B cell (primary cell): Measurements from ENCODE around the gene RMND5A. TPM values are rescaled to one million over a fixed set of nuclear protein-coding genes. Genes with fewer than 3 reads are reported as not detected.

ENCODE experiments used
- ATAC-seq: fragments of 200-7000 bp; cut with Tn5 transposase; one replicate; pipeline ENCODE4 v1.10.0; 2021; ENCODE audit warnings: low read depth, mild to moderate bottlenecking, moderate number of reproducible peaks, moderate library complexity
- CTCF ChIA-PET: fragments of 350-600 bp; sonication (Branson Sonifier 250); formaldehyde crosslinking; loops from one replicate; lab custom pipeline; 2021; ENCODE audit warnings: antibody characterized with exemption, inconsistent platforms; lab: Charles Lee
- POLR2A ChIA-PET: fragments of 350-600 bp; sonication (Branson Sonifier 250); formaldehyde crosslinking; loops from one replicate; lab custom pipeline; 2021; ENCODE audit warnings: antibody characterized with exemption; lab: Charles Lee
- DNase-seq: peaks from one replicate; pipeline ENCODE4 v3.0.0; 2013
- H2AFZ ChIP-seq: 2 replicates; pipeline ENCODE4 v1.6.1; 2012; ENCODE audit warnings: mild to moderate bottlenecking, low read depth, low read length; ENCODE audit not compliant: insufficient read depth, poor library complexity, severe bottlenecking
- H3K27ac ChIP-seq, 2 donors: 1 replicate in 1 of 2; 2 replicates in 1 of 2; pipeline ENCODE4 v1.5.1; 2012 to 2013; ENCODE audit warnings: low read length in 2 of 2, mild to moderate bottlenecking in 2 of 2, moderate library complexity in 1 of 2
- H3K27me3 ChIP-seq, 4 experiments: fragments of 200-600 bp in 1 of 4; sonication (generic) in 1 of 4; replicated peaks in 1 of 4; 1 replicate in 2 of 4; 2 replicates in 2 of 4; pipeline versions ENCODE4 v1.6.1 to v1.7.0; 2013 to 2016; ENCODE audit warnings: low read length in 3 of 4, mild to moderate bottlenecking in 2 of 4, mixed read lengths in 1 of 4, moderate library complexity in 1 of 4; ENCODE audit not compliant: insufficient read depth in 4 of 4, control insufficient read depth in 3 of 4; ENCODE audit errors: control extremely low read depth in 1 of 4
- H3K36me3 ChIP-seq, 2 experiments: replicated peaks in 1 of 2; 1 replicate in 1 of 2; 2 replicates in 1 of 2; pipeline versions ENCODE4 v1.6.1 to v1.7.1; 2013; ENCODE audit warnings: low read length in 1 of 2; ENCODE audit not compliant: insufficient read depth in 2 of 2, control insufficient read depth in 1 of 2; ENCODE audit errors: control extremely low read depth in 1 of 2, extremely low read depth in 1 of 2
- H3K4me1 ChIP-seq, 2 donors: fragments of 200-600 bp in 1 of 2; sonication (generic) in 1 of 2; 1 replicate in 1 of 2; 2 replicates in 1 of 2; pipeline versions ENCODE4 v1.5.1 to v1.6.1; 2013 to 2017; ENCODE audit warnings: low read length in 2 of 2; ENCODE audit not compliant: control insufficient read depth in 2 of 2, insufficient read depth in 2 of 2
- H3K4me2 ChIP-seq: replicated peaks from 2 replicates; pipeline ENCODE3; 2012; ENCODE audit warnings: mild to moderate bottlenecking, low read depth, low read length; ENCODE audit not compliant: poor library complexity, severe bottlenecking
- H3K4me3 ChIP-seq, 5 experiments: fragments of 200-600 bp in 1 of 5; sonication (generic) in 1 of 5; 1 replicate in 3 of 5; 2 replicates in 2 of 5; pipeline versions ENCODE4 v1.5.1 to v1.7.0; 2011 to 2016; ENCODE audit warnings: low read length in 4 of 5, mild to moderate bottlenecking in 4 of 5, low read depth in 2 of 5, control low read depth in 1 of 5, moderate library complexity in 1 of 5; ENCODE audit not compliant: insufficient read depth in 1 of 5; ENCODE audit errors: control extremely low read depth in 1 of 5, extremely low read depth in 1 of 5
- H3K79me2 ChIP-seq: fragments of 200-600 bp; sonication (generic); one replicate; pipeline ENCODE4 v1.6.0; 2016; ENCODE audit warnings: low read length; ENCODE audit not compliant: control insufficient read depth, insufficient read depth
- H3K9ac ChIP-seq: fragments of 200-600 bp; sonication (generic); 2 replicates; pipeline ENCODE4 v1.6.1; 2017; ENCODE audit warnings: mild to moderate bottlenecking, low read length, moderate library complexity
- H3K9me3 ChIP-seq, 3 donors: one replicate each; pipeline versions ENCODE4 v1.6.1 to v1.7.1; 2013; ENCODE audit warnings: low read length in 2 of 3; ENCODE audit not compliant: control insufficient read depth in 2 of 3, insufficient read depth in 1 of 3; ENCODE audit errors: control extremely low read depth in 1 of 3
- H4K20me1 ChIP-seq: 2 replicates; pipeline ENCODE4 v1.6.0; 2012; ENCODE audit warnings: mild to moderate bottlenecking, low read length; ENCODE audit not compliant: insufficient read depth, control insufficient read depth, poor library complexity, severe bottlenecking
- H3K27ac Mint-ChIP-seq: one replicate; pipeline ENCODE4 v1.8.0; 2021; ENCODE audit warnings: mixed read lengths
- H3K27me3 Mint-ChIP-seq: one replicate; pipeline ENCODE4 v1.8.0; 2021; ENCODE audit warnings: mixed read lengths
- H3K4me1 Mint-ChIP-seq: one replicate; pipeline ENCODE4 v1.8.0; 2021; ENCODE audit warnings: mixed read lengths
- H3K4me3 Mint-ChIP-seq: one replicate; pipeline ENCODE4 v1.8.0; 2021; ENCODE audit warnings: mixed read lengths
- H3K9me3 Mint-ChIP-seq: one replicate; pipeline ENCODE4 v1.8.0; 2022; ENCODE audit warnings: mixed read lengths; ENCODE audit not compliant: insufficient read depth
- EZH2 ChIP-seq: IDR thresholded peaks from 2 replicates; pipeline ENCODE4 v1.6.1; 2012; ENCODE audit warnings: borderline replicate concordance, low read depth, mild to moderate bottlenecking, moderate library complexity, low read length; ENCODE audit not compliant: insufficient read depth, poor library complexity, severe bottlenecking
- WGBS: methylation state at CpG from one replicate; pipeline ENCODE4 v1.1.5; 2013; ENCODE audit warnings: missing lambda C conversion rate; ENCODE audit not compliant: insufficient coverage; 5-methylcytosine and 5-hydroxymethylcytosine counted together
- intact Hi-C: fragments of 100-400 bp; cut with micrococcal nuclease; formaldehyde crosslinking; loops from one replicate; pipeline ENCODE4 v1.10.0; 2022
- polyA plus RNA-seq: library from polyadenylated mRNA; depleted of rRNA; stranded (reverse); fragments of >200 nt; gene quantifications from 2 replicates; pipeline ENCODE4 v1.2.3, GENCODE V29; 2012
- total RNA-seq, 2 donors: library from RNA; stranded (reverse); fragments of 120-200 nt in 1 of 2; gene quantifications; 1 replicate in 1 of 2; 2 replicates in 1 of 2; pipeline versions ENCODE4 v1.2.3 to v1.2.4, GENCODE V29; 2013 to 2022
- TF ChIP-seq, protein P1 (sequence below): fragments of 200-600 bp; IDR thresholded peaks from one replicate; pipeline ENCODE4 v1.8.0; 2022; ENCODE audit warnings: antibody characterized with exemption, mild to moderate bottlenecking

The RMND5A gene
- total and polyA plus RNA-seq, 2 donors (not counting 1 experiment from before 2014, with no cell fraction given) = 13.0 to 33.7 TPM

DNA sequence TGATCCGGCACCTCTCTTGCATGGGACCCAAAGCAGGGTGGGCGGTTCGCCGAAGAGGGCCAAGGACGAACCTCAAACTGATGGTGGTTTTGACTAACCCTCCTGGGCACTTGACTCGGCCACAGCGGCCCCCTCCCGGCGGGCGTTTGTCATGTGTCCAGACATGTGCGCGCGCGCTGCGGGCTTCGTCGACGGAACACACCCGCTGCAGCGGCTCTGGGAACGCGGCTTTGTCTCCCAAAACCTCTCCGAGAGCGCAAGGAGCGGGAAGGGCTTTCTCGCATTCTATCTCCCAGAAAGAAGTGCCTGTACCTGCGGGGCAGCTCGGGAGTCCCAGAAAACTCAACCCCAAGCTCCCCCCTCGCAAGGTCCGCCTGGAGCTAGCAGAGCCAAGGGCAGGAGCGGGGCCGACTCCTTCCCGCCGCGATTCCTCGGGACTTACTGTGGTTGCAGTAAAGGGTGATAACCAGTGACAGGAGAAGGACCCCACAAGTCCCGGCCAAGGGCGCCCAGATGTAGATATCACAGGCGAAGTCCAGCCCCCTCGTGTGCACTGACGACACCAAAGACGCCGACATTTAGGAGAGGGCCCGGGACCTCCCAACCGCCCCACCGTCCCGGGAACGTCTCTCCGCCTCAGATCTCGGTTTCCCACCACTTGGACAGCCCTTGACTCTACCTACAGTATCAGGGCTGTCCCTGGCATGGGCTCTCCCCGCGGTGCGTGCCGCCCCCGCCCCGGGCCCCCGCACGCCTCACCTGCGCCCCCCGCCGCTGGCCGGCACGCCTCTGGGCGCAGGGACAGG is 69.0 kb downstream of the RMND5A start:
- Histone ChIP-seq H2AFZ (peak overlapping the region; percentile 55), H3K79me2 (no peaks in the 10 kb centered on the region), H3K4me2 (peak overlapping the region; percentile 79), H3K27me3 (peaks cover 0 to 57% (median 34%) of the 10 kb centered on the region in 4 experiments), H4K20me1 (no peaks in the 10 kb centered on the region), H3K9ac (peak overlapping the region; percentile 10), H3K27ac (no peak overlapping the region), H3K9me3 (peaks cover 0 to 27% (median 0%) of the 10 kb centered on the region in 3 donors), H3K36me3 (no peaks in the 10 kb centered on the region), H3K4me3 (no peak overlapping the region), H3K4me1 (peaks cover 35 to 38% of the 10 kb centered on the region in 2 donors)
- H3K4me1 Mint-ChIP-seq = peaks cover 29% of the 10 kb centered on the region
- ATAC-seq (no peak), DNase-seq (peak; percentile 27)
- ChIA-PET CTCF (no interaction called here), POLR2A (no interaction called here)
- intact Hi-C loops = no loop called here
- H3K27ac Mint-ChIP-seq = no peak overlapping the region
- TF ChIP-seq, protein P1, sequence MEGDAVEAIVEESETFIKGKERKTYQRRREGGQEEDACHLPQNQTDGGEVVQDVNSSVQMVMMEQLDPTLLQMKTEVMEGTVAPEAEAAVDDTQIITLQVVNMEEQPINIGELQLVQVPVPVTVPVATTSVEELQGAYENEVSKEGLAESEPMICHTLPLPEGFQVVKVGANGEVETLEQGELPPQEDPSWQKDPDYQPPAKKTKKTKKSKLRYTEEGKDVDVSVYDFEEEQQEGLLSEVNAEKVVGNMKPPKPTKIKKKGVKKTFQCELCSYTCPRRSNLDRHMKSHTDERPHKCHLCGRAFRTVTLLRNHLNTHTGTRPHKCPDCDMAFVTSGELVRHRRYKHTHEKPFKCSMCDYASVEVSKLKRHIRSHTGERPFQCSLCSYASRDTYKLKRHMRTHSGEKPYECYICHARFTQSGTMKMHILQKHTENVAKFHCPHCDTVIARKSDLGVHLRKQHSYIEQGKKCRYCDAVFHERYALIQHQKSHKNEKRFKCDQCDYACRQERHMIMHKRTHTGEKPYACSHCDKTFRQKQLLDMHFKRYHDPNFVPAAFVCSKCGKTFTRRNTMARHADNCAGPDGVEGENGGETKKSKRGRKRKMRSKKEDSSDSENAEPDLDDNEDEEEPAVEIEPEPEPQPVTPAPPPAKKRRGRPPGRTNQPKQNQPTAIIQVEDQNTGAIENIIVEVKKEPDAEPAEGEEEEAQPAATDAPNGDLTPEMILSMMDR = no peak
- peak; percentile 48 for TF ChIP-seq EZH2
- H3K27me3 Mint-ChIP-seq = peaks cover 44% of the 10 kb centered on the region
- peak overlapping the region; percentile 81 for H3K4me3 Mint-ChIP-seq
- no peaks in the 10 kb centered on the region for H3K9me3 Mint-ChIP-seq
- WGBS = 14% methylated on average over 60 of the region's 64 CpGs

DNA sequence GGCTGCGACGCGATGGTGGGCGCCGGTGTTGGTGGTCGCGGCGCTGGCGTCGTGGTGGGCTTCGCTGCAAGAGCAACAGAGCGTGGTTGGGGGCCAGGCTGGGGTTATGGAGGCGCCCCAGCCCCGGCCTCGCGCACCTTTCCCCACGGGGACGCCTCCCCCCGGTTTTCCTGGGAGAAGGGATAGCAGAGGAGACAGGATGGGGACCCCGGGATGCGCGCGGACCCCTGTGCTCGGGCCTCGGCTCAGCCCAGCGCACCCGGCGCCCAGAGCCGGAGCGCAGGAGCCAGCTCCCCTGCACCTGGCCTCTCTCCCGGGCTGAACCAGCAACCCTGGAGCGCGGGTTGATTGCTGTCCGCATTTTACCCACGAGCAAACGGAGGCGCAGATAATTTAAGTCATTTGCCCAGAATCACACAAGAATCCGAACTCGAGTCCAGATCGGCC is 69.6 kb downstream of the RMND5A start:
- peaks cover 23% of the 10 kb centered on the region for H3K4me1 Mint-ChIP-seq
- Histone ChIP-seq H3K36me3 (no peaks in the 10 kb centered on the region), H3K4me2 (peak overlapping the region; percentile 79), H3K4me1 (peaks cover 31 to 34% of the 10 kb centered on the region in 2 donors), H3K4me3 (peak overlapping the region in 1 of 5 experiments; percentile 36), H3K27ac (no peak overlapping the region), H2AFZ (peak overlapping the region; percentile 70), H3K79me2 (no peaks in the 10 kb centered on the region), H4K20me1 (no peaks in the 10 kb centered on the region), H3K9ac (peak overlapping the region; percentile 53), H3K27me3 (peaks cover 0 to 63% (median 40%) of the 10 kb centered on the region in 4 experiments), H3K9me3 (peaks cover 0 to 27% (median 0%) of the 10 kb centered on the region in 3 donors)
- CTCF ChIA-PET = no interaction called here
- ATAC-seq (no peak), DNase-seq (no peak)
- no peak overlapping the region for H3K27ac Mint-ChIP-seq
- TF ChIP-seq, protein P1 = no peak
- no peak for TF ChIP-seq EZH2
- intact Hi-C loops = no loop called here
- peaks cover 50% of the 10 kb centered on the region for H3K27me3 Mint-ChIP-seq
- POLR2A ChIA-PET = no interaction called here
- no peaks in the 10 kb centered on the region for H3K9me3 Mint-ChIP-seq
- peak overlapping the region; percentile 81 for H3K4me3 Mint-ChIP-seq
- 15% methylated on average over 39 of the region's 40 CpGs for WGBS
